ENCODE data around the gene TMED1. TPM values are rescaled to one million over a fixed set of nuclear protein-coding genes. Genes with fewer than 3 reads are reported as not detected.

Gene TMED1
- polyA plus RNA-seq, 1 donor (not counting 4 experiments of a cell fraction or from before 2014, with no cell fraction given), result 18.2 TPM

- H3K27me3 ChIP-seq (ENCODE audit: control insufficient read depth, extremely low read depth, insufficient read depth, low read length), result no peaks in the 10 kb centered on the region
- H3K36me3 ChIP-seq (ENCODE audit: control insufficient read depth in 2 of 2, extremely low read depth in 1 of 2, insufficient read depth in 2 of 2, low read length in 2 of 2), result peaks cover 17 to 47% of the 10 kb centered on the region in 2 experiments
- no peak overlapping the region for H3K27ac ChIP-seq (ENCODE audit: control insufficient read depth, insufficient read depth, low read length)
- no peaks in the 10 kb centered on the region for H3K9me1 ChIP-seq (ENCODE audit: control insufficient read depth, extremely low read depth, insufficient read depth, low read length)
- no peaks in the 10 kb centered on the region for H3K9me3 ChIP-seq (ENCODE audit: control insufficient read depth, low read depth, low read length)
- dilution Hi-C loops (cut with MboI; ENCODE audit: extremely low pct_ligation_motif_present, low sequenced_read_pairs), result no loop called here
- H2AFZ ChIP-seq (ENCODE audit: control insufficient read depth, low read length), result no peak overlapping the region
- no peak overlapping the region for H3K4me3 ChIP-seq (ENCODE audit: control insufficient read depth in 2 of 3, extremely low read depth in 1 of 3, insufficient read depth in 2 of 3, low read depth in 1 of 3, low read length in 3 of 3)
- H4K20me1 ChIP-seq (ENCODE audit: control insufficient read depth, extremely low read depth, insufficient read depth, low read length), result no peaks in the 10 kb centered on the region
- H3K79me2 ChIP-seq (ENCODE audit: control insufficient read depth, insufficient read depth, low read length), result no peaks in the 10 kb centered on the region
- no peak overlapping the region for H3K9ac ChIP-seq (ENCODE audit: control insufficient read depth, extremely low read depth, insufficient read depth, low read length)
- FAIRE-seq (no peak), DNase-seq (ENCODE audit: low read depth, low spot score) (no peak)
- TF ChIP-seq CTCF (optimal IDR thresholded peaks at IDR 0.05 in 1 of 3, IDR thresholded peaks at IDR 0.05 in 1 of 3, conservative IDR thresholded peaks at IDR 0.05 in 1 of 3; ENCODE audit: extremely low read depth in 1 of 3, insufficient read depth in 2 of 3, low read length in 3 of 3), result no peak
- TF ChIP-seq EZH2 (IDR thresholded peaks at IDR 0.05; ENCODE audit: low read length), result no peak
- no peaks in the 10 kb centered on the region for H3K4me1 ChIP-seq (ENCODE audit: control insufficient read depth, extremely low read depth, insufficient read depth, low read length)
- no peak overlapping the region for H3K4me2 ChIP-seq (ENCODE audit: control insufficient read depth, extremely low read depth, insufficient read depth, low read depth, low read length)
Measured at GRCh38 chr19:10797541-10798256, 38.3 kb downstream of the TMED1 start.

- TF ChIP-seq EZH2 (IDR thresholded peaks at IDR 0.05; ENCODE audit: low read length) (no peak), CTCF (optimal IDR thresholded peaks at IDR 0.05 in 1 of 3, IDR thresholded peaks at IDR 0.05 in 1 of 3, conservative IDR thresholded peaks at IDR 0.05 in 1 of 3; ENCODE audit: extremely low read depth in 1 of 3, insufficient read depth in 2 of 3, low read length in 3 of 3) (no peak)
- Histone ChIP-seq H2AFZ (ENCODE audit: control insufficient read depth, low read length) (no peak overlapping the region), H3K4me3 (ENCODE audit: control insufficient read depth in 2 of 3, extremely low read depth in 1 of 3, insufficient read depth in 2 of 3, low read depth in 1 of 3, low read length in 3 of 3) (no peak overlapping the region), H3K79me2 (ENCODE audit: control insufficient read depth, insufficient read depth, low read length) (no peaks in the 10 kb centered on the region), H3K36me3 (ENCODE audit: control insufficient read depth in 2 of 2, extremely low read depth in 1 of 2, insufficient read depth in 2 of 2, low read length in 2 of 2) (peaks cover 16 to 42% of the 10 kb centered on the region in 2 experiments), H3K4me1 (ENCODE audit: control insufficient read depth, extremely low read depth, insufficient read depth, low read length) (no peaks in the 10 kb centered on the region), H3K9ac (ENCODE audit: control insufficient read depth, extremely low read depth, insufficient read depth, low read length) (no peak overlapping the region), H3K27me3 (ENCODE audit: control insufficient read depth, extremely low read depth, insufficient read depth, low read length) (no peaks in the 10 kb centered on the region), H3K4me2 (ENCODE audit: control insufficient read depth, extremely low read depth, insufficient read depth, low read depth, low read length) (no peak overlapping the region), H3K9me1 (ENCODE audit: control insufficient read depth, extremely low read depth, insufficient read depth, low read length) (no peaks in the 10 kb centered on the region), H3K27ac (ENCODE audit: control insufficient read depth, insufficient read depth, low read length) (no peak overlapping the region), H4K20me1 (ENCODE audit: control insufficient read depth, extremely low read depth, insufficient read depth, low read length) (no peaks in the 10 kb centered on the region), H3K9me3 (ENCODE audit: control insufficient read depth, low read depth, low read length) (no peaks in the 10 kb centered on the region)
- dilution Hi-C loops (cut with MboI; ENCODE audit: extremely low pct_ligation_motif_present, low sequenced_read_pairs), result no loop called here
- FAIRE-seq (no peak), DNase-seq (ENCODE audit: low read depth, low spot score) (no peak)
Measured at GRCh38 chr19:10797078-10797477, 38.9 kb downstream of the TMED1 start.
